ENCODE data around the gene OR4C46.

Gene OR4C46

GRCh38 chr11:54558407-54558806, 45.4 kb downstream of the OR4C46 start:
- no peaks in the 10 kb centered on the region for H3K4me1 ChIP-seq (ENCODE audit: control insufficient read depth, insufficient read depth, low read length)
- CTCF ChIA-PET: interaction anchor here (0.6 kb wide), 1 partner anchor 811 kb away, joined by 3 read pairs; no protein-coding TSS in a partner anchor
- H3K27ac ChIP-seq (ENCODE audit: extremely low read depth, low read depth, low read length): no peak overlapping the region
- no peaks in the 10 kb centered on the region for H3K9me3 ChIP-seq (ENCODE audit: control insufficient read depth, insufficient read depth, low read depth, low read length)
- no peak overlapping the region for H3K4me3 ChIP-seq (ENCODE audit: low read depth, low read length)
- POLR2A ChIA-PET: no interaction called here
- H3K36me3 ChIP-seq (ENCODE audit: control insufficient read depth in 2 of 2, insufficient read depth in 1 of 2, low read length in 2 of 2): no peaks in the 10 kb centered on the region
- TF ChIP-seq ZNF548 (tag by site-specific recombination; IDR thresholded peaks at IDR 0.05) (no peak), ATF2 (tag by site-specific recombination; IDR thresholded peaks at IDR 0.05; ENCODE audit: low read depth) (no peak), ZNF26 (tag by site-specific recombination; IDR thresholded peaks at IDR 0.05) (no peak), ZNF514 (tag by site-specific recombination; IDR thresholded peaks at IDR 0.05) (no peak), ZNF112 (tag by site-specific recombination; IDR thresholded peaks at IDR 0.05) (no peak), ZBTB6 (tag by site-specific recombination; IDR thresholded peaks at IDR 0.05) (no peak), ZNF423 (tag by site-specific recombination; IDR thresholded peaks at IDR 0.05) (no peak), ZNF148 (tag by site-specific recombination; IDR thresholded peaks at IDR 0.05; ENCODE audit: borderline replicate concordance) (no peak), ZNF529 (tag by site-specific recombination; IDR thresholded peaks at IDR 0.05; ENCODE audit: insufficient replicate concordance) (no peak), TRIM28 (IDR thresholded peaks at IDR 0.05; ENCODE audit: borderline replicate concordance, low read length) (peak; percentile 77; the same call in 1 of the 2 replicates), SETDB1 (IDR thresholded peaks at IDR 0.05; ENCODE audit: insufficient read length, low read length) (peak; percentile 38), ZNF629 (tag by site-specific recombination; IDR thresholded peaks at IDR 0.05) (no peak), ZNF16 (tag by site-specific recombination; IDR thresholded peaks at IDR 0.05; ENCODE audit: low read depth) (no peak)
